GM21390 (cell line): Measurements from ENCODE around the gene RBMS3.

Source experiments
- ATAC-seq: cut with Tn5 transposase; IDR thresholded peaks from one replicate; pipeline ENCODE4 v1.9.1; 2021; ENCODE audit not compliant: unreplicated experiment

Gene RBMS3

GRCh38 chr3:29701326-29701983, 420.6 kb downstream of the RBMS3 start:
- no peak for ATAC-seq

DNA sequence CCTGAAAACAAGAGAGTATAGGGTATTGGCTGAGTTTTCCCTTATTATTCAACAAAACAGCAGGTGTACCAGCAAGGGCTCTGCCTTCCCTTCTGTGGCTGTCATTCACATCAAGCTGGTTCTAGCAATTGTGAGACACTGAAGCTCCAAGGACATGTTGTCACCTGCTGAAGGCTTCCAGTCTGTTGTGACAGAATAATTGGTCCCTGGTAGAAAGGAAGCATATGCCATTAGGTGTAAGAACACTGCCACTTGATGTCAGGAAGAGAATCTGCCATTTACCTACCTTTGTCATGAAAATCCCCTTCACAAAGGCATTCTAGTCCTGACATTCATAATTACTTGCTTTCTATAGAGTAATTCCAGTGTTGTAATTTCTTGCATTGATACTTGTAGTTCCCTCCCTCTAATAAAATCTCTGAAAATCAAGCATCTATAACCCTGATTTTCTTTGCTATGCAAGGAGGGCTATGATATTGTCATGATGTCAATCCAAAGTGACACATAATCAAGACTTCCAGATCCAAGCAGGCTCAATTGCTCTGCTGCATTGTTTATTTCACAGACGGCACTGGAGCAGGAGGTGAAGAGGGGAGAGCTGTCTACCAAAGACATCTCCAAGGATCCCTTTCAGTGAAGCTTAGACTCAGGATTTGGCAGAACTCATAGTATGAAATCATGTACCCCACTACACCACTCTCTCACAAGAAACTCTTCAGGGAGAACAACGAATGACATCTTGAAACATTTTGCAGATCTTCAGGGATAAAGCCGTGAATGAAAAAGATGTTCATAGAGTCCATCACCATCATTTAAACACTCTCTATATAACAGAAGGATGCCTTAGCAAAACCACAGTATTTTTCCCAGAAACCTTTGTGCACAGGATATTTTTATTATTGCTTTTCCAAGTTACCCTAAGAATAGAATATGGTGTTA, 425.3 kb downstream of the RBMS3 start:
- ATAC-seq = no peak

- ATAC-seq = no peak
Observed at GRCh38 chr3:29708884-29709283, 428.0 kb downstream of the RBMS3 start.

DNA sequence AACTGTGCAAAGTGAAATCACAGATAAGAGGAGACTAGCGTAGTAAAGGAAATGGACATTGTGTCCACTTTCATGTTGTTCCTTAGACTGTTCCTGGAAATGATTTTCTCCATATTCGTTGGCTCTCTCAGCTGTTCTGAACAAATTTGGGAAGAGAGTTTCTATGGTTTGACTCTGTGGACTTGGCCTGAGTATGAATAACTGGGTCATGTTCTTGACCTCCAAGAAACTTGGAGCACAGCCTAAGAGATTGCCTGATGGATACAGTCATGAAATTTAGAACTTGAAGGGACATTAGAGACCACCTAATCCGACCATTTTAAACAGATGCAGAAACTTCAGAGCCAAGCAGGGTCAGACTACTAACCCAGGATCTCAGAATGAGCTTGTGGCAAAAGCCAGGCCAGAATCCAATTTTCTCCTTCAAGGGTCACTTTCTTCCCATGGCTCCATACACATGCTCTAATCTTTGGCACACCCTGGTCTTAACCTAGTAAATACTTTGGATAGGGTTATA, 430.4 kb downstream of the RBMS3 start:
- ATAC-seq = no peak

GRCh38 chr3:29716213-29716612, 435.3 kb downstream of the RBMS3 start:
- ATAC-seq = no peak

GRCh38 chr3:29718661-29719065, 437.8 kb downstream of the RBMS3 start:
- ATAC-seq = no peak

GRCh38 chr3:29720665-29721064, 439.8 kb downstream of the RBMS3 start:
- no peak for ATAC-seq

GRCh38 chr3:29721789-29722188, 440.9 kb downstream of the RBMS3 start:
- ATAC-seq = no peak

DNA sequence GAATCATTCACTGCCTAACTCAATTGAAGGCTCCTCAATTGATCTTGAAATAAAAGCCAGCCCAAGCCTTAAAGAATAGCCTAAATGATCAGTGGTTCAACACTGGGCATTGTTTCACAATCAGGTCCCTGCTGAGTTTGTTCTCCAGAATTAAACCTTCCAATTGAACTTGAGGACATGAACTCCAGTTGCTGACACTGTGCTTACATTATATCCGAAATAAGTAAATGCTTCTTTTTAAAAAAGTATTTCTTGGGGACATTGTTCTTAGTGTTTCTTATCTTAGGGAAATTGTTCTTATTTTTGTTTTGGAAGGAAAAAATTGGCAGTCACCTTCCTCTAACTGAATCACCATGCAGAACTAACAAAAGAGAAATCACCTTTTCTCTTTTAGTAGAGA, 450.2 kb downstream of the RBMS3 start:
- no peak for ATAC-seq

DNA sequence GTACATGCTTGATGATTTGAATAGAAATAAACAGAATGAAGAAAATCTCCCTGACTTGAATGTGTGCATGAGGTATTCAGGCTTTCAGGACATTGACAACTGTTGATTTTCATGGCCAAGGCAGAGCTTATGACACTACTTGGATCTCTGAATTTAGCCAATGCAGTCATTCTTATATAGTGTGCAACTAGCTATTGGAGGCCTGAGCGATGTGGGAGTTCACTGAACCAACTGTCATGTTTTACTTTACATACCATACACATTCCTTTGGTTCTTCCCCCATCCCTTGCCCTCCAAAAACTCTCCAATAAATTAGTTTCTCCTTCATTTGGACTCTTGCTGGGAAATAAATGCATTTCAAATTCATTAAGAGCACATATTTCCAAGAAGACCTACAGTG, 460.4 kb downstream of the RBMS3 start:
- no peak for ATAC-seq

DNA sequence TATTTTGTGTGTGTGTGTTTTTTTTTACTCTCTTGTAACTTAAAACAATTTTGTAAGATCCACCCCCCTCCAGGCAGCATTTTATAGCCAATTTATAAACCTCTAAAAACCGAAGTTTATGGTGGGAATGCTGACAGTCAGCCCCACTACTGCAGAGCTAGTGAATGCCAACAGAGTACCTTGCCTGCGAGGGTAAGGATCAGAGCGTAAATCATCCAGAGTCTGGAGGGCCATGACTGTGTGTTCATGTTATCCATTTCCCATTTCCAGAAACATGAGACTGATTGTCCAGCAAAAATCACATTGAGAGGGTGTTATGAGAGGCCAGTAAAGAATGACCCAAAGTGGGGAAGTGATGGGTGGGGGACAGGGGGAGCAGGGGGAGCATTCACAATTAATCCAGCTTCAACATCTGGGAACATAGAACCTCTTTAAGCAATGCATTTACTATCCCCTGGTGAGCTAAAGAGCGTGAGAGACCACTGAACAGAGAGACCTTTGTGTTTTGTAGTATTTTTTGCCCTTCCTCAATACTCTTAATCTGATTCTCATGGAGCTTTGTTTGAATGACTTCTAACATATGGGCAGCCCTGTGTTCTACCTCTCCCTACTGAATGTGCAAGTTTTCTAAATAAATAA, 464.5 kb downstream of the RBMS3 start:
- ATAC-seq = no peak

GRCh38 chr3:29746163-29746760, 465.4 kb downstream of the RBMS3 start:
- no peak for ATAC-seq

GRCh38 chr3:29747991-29748390, 467.1 kb downstream of the RBMS3 start:
- ATAC-seq = no peak

DNA sequence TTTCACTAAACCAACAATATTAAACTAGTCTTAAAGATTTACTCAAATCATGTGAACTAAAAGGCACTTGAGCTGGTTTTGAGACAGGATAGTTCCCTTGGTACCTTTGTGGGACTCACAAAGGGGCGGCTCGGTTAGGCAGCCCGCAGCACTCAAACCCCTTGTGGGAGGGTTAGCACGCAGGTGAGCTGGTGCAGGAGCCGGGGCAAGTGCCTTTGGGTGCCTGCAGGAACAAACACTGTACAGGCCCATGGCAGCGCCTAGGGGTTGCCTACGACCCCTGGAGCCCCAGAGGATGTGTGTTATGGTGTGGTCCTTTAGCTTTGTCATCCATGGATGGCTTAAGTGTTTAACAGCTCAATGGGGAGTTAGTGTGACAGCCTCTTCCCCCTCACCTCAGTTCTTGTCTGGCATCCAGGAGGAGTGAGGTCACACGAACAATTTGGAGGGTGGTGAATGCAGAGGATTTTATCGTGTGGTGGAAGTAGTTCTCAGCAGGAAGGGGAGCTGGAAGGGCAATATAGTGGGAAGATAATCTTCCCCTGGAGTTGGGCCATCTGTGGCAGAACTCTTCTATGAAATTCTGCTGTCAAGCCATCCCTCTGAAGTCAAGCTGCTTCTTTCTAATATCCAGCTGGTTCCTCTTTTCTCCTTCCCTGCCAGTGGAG, 470.9 kb downstream of the RBMS3 start:
- no peak for ATAC-seq

DNA sequence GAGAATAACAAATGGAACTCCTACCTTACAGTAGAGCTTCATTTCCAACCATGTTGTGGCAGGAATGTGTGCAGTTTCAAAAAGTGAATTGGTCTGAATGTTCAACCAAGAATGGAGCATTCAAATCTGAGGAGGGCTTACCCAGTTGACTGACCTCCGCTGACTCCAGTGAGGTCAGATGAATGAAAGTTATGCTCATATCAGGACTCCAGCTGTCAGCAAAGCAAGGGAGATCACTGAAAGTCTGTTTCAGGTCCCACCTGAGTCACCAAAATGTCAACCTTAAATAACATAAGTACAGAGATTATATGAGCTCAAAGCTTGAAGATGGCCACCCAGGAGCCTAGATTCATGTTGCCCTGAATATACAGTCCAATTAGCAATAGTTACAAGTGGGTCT, 473.5 kb downstream of the RBMS3 start:
- peak; percentile 52 for ATAC-seq

DNA sequence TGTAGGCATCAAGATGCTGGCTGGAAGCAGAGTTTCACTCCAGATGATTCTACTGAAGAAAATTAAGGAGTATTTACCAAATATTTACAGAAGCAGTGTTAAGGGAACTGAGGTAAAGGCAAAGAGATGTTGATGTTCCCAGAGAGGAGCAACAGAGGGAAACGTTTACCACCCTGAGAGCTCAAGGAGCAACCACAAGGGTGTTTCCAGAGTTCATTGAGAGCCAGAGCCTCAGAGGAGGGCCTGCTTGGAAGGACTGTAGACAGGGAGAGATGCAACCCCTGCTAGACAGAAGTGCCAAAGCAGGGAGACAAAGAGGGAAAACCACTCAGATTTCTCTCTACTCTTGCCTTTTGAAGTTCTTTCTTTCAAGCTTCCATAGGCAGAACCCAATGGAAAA, 474.5 kb downstream of the RBMS3 start:
- no peak for ATAC-seq

GRCh38 chr3:29757054-29757777, 476.3 kb downstream of the RBMS3 start:
- no peak for ATAC-seq

DNA sequence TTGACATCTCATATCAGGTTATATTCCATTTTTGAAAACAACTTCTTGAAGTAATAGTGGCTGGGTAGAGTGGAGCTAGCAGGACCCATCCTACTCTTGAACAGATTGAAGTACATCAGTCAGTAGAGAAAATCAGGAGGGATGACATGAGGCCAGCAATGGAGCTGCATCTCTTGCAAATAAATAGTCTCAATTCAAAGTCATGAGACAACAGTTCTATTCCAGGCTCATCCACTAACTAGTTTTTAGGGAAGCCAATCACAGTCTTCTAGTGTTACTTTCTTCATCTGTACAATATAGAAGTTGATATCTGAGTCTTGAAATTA, 477.2 kb downstream of the RBMS3 start:
- ATAC-seq = no peak

DNA sequence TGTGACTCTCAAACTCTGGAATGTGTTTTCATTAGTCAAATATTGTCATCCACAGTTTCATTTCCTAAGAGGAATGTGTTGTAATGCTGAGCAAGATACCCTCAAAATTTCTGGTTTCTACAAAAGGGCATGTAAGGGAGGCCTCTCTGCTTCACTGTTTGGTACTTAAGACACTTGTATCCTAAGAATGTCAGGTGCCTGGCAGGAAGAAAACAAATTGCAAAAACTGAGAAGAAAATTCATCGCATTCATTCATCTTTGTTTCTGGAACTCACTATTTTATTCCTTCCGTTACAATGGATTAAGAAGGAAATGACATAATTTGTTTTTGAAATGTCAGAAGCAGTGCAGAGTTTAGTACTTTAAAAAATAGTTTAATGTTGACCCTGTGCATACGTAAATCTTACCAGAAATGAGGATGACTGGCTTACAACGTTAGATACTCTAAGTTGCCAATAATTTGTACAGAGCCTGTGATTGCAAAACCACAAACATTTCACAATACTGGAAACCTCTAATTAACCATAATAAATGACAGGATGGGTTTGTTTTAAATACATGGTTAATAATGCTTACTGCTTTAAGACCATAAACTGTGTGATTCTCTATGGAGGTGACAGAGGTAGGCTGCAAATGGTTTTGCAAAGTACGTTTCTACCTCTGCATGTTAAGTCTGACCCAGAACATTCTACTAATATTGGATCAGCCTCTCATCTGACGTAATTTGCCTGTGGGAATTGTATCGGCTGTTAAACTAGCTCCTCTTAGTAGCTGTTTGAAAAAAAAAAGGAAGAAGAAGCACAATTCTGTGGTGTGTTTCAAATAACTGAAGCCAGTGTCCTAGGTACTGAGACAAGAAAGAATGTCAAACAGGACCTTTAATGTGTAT, 477.8 kb downstream of the RBMS3 start:
- ATAC-seq = no peak
